Embryonic facial prominence (tissue), 1 donor: ENCODE data around the gene PPP1R16B.
"Not testable (repeated sequence)": the region's sequence is repeated elsewhere in the genome, so short reads cannot be mapped to it uniquely, and the experiment has no call there.

Experiments
- DNase-seq: peaks from one replicate; pipeline ENCODE4 v3.0.0-alpha.2; 2016; ENCODE audit errors: extremely low spot score

PPP1R16B gene

DNA sequence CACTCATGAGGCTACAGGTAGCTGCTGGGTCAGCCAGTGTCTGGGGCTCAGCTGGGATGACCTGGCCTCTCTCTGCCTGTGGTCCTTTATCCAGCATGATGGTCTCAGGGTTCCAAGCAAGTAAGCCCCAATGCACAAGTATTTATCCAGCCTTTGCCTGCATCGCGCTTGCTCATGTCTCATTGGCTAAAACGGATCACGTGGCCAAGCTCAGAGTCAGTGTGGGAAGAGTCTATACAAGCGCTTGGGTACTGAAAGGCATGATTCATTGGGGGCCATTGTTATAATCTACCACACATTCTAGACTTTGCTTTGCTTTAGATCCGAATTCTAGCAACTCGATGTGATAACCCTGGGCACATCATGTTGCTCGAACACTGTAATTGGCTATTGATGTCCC lies 48.3 kb downstream of the PPP1R16B start:
- DNase-seq: no peak

DNA sequence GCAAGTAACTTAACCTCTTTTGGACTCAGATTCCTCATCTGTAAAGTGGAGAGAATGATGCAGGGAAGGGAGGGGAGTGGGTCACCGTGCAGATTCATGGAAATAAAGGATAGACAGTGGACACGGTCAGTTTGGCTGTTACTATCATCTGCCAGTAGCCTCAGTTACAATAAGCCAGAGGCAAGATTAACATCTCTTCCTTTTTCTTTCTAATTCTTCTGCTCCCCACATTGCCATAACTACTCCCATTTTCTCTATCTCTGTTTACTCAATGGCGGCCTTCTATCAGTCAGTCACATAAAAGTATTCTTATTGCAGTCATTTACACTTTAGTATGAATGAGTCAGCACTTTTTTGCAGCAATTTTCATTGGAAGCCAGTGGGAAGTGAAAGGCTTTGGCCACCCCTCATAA lies 49.2 kb downstream of the PPP1R16B start:
- no peak for DNase-seq

DNA sequence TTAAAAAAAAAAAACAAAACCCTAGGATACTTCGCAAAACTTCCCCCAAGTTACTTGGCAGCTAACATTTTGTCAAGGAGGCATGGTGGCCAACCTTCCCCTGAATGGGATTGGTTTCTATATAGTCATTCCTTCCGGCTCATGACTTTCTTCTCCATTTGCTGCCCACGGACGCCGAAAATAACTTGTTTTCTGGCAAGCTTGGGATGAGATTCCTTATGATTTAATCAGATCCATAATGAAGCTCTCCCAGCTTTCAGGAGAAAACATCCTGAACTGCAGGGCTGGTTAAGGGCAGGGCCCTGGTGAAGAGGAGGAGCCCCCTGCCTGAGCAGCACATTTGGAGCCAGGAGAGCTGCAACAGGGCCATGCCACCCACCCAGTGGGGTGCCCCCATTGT lies 49.9 kb downstream of the PPP1R16B start:
- DNase-seq: no peak

DNA sequence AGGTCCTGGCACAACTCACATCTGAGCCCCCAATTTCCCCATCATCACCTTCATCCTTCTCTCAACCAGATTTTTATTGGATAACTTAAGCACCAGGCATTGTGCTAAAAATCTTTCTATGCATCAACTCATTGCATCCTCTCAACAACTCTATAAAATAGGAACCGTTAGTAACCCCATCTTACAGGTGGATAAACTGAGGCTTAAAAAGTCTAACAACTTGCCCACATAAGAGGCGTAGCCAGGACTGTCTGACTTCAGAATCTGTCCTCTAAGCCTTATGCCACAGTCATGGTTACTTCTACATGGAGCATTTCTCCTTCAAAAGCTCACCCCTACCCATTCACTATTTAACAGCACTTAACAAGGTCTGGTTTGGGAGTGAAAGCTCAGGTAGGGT lies 51.1 kb downstream of the PPP1R16B start:
- DNase-seq: no peak

DNA sequence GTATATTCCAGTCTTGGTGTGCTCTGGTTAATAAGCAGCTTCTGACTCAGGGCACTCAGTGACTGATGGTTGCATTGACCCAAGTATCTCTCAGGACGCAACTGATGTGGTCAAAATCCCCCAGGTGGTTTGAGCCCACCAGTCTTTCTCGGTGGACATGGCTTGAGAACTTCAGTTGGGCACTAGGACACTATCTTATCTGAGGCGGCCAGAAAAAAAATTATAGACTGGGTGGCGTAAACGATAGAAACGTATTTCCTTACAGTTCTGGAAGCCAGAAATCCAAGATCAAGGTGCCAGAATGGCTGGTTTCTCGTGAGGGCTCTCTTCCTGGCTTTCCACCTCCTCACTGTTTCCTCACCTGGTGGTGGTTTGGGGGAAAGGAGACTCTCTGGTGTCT lies 52.2 kb downstream of the PPP1R16B start:
- DNase-seq: no peak

DNA sequence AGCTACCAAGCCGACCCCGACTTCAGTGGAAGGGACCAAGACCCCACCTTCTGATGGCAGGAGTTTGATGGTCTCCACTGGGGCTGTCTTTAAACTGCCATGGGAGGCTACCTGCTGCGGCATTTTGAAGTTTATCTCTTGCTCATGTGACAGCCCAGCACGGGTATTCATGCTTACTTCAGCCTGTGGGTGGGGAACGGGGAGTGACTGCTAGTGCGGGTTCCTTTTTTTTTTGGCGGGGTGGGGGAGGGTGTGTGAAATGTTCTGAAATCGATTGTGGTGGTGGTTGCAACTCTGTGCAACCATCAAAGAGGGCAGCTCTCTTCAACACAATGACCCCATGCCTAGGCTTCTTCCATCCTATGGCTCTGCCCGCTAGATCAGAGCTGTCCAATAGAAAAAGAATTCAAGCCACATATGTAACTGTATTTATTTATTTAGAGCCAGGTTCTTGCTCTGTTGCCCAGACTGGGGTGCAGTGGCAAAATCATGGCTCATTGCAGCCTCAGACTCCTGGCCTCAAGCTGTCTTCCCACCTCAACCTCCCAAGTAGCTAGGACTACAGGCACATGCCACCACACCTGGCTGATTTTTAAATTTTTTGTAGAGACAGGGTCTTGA lies 53.7 kb downstream of the PPP1R16B start:
- DNase-seq: no peak

DNA sequence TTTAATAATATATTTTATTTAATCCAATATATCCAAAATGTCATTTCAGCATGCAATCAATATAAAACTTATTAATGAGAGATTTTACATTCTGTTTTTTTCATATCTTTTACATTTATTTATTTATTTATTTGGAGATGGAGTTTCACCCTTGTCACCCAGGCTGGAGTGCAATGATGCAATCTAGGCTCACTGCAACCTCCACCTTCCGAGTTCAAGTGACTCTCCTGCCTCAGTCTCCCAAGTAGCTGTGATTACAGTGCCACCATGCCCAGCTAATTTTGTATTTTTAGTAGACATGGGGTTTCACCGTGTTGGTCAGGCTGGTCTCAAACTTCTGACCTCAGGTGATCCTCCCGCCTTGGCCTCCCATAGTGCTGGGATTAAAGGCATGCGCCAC lies 54.4 kb downstream of the PPP1R16B start:
- DNase-seq: not testable (repeated sequence)

DNA sequence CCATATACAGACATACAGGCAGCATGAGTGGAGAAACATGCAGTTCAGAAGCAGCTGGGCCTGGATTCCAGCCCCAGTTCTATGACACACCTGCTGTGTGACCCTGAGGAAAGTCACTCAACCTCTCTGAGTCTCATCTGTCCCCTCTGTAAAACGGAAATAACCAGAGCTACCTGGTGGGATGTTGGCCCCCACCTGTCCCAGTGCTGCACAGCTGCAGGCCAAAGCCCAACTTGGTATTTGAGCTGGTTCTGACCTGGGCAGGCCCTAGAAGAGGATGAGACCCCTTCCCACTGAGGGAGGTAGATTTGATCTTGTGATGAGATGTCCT lies 55.5 kb downstream of the PPP1R16B start:
- no peak for DNase-seq

DNA sequence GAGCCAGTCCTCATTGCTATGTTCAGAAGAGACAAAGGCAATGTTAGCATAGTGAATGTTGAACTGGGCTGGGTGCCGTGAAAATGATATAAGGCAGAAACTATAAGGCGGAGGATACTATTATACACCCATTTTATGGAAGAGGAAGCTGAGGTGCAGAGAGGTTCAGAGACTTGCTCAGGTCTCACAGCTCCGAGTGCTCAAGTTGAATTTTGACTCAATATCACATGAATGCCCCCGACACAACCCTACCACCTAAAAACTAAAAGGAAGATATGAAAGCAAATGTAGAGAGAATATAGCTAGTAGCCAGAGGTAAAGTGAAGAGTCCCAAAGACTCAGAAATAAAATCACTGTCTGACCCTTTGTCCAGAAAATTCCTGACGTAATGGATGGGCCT lies 56.7 kb downstream of the PPP1R16B start:
- DNase-seq: no peak

DNA sequence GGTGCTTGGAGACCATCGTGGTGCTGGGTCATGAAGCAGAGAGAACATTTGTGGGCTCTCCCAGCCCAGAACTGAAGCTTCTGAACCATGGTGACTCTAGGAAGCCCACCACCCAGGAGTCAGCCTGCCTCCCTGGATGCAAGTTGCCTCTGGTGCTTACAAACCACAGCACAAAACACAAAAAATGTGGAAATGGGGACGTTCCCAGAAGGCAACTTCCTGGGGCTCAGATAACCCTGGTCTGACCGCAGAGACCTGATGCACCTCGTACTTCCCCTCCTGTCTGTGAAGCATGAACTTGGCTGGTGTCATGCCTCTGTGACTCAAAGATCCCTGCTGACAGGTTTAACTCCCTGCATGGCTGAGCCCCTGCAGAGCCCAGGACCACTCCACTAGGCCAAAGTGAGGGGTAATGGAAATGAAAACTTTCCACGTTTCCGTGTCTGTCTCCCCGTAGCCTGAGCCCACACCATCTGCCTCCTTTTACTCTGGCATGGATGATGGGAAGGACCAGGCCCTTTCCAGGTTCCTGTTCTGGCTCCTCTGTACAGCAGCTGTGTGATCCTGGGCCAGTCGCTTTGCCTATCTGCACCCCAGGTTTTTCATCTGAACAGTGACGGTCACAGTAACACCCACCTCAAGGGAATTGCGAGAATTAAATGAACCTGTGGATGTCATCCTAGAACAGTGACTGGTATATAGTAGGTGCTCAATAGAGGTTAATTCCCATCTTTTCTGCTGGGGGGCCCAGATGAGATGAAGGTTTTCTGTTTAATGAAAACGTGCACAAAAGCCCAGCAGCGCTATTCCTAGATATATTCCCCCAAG lies 57.7 kb downstream of the PPP1R16B start:
- DNase-seq: no peak

DNA sequence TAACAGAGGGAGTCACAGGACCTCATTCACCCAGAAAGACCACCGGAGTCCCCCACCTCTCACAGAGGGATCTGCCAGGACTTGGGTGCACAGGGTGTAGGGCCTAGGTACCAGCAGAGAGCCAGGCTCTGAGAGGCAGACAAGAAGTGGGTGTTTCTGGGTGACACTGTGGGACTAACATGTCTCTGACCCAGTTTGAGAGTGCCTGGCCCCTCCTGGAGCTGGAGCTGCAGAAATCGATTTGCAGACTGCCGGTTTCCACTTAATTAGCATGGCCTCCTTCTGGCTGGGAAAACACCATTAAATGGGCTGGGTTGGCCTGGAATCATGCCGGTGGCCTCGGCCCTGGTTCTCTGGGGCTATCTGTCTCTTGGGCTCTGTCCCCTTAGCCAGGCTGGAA lies 59.2 kb downstream of the PPP1R16B start:
- DNase-seq: no peak

DNA sequence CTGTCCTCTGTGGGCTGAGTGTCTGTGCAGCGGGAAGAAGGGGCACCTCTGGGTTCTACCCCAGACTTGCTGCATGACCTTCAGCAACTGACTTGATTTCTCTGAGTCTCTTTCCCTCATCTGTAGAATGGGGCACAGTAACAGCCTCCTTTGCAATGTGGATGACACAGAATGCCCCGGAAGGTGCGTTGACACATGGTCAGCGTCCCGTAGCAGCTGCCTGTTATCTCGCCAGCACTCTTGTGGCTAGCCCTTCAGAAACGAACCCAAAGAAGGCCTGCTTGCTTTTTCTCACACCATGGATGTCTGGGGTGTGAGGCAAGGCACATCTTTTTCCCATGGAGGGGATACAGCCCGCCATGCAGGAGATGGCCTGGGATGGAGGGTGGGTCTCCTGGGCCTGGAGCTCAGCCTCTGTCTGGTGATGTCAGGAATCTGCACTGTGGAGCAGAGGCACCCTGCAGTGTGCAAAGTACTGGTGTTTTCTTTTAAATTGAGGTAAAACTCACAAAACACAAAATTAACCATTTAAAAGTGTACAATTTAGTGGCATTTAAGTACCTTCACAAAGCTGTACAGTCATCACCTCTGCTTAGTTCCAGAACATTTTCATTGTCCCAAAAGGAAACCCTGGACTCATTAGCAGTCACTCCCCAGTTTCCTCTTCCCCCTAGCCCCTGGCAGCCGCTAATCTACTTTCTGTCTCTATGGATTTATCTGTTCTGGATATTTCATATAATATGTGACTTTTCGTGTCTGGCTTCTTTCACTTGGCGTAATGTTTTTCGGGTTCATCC lies 61.0 kb downstream of the PPP1R16B start:
- DNase-seq: no peak

DNA sequence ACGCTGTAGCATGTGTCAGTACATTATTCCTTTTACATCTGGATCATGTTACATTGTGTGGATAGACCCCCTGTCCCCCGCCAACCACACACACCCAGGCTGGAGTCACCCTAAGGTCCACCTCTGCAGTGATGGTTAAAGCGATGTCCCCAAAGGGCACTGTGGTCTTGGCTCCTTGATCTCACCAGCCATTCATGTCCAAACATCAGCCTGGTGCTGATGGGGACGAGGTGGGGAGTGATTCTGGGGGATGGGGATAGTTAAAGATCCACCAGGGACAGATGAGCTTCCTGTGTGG lies 61.5 kb downstream of the PPP1R16B start:
- DNase-seq: no peak

DNA sequence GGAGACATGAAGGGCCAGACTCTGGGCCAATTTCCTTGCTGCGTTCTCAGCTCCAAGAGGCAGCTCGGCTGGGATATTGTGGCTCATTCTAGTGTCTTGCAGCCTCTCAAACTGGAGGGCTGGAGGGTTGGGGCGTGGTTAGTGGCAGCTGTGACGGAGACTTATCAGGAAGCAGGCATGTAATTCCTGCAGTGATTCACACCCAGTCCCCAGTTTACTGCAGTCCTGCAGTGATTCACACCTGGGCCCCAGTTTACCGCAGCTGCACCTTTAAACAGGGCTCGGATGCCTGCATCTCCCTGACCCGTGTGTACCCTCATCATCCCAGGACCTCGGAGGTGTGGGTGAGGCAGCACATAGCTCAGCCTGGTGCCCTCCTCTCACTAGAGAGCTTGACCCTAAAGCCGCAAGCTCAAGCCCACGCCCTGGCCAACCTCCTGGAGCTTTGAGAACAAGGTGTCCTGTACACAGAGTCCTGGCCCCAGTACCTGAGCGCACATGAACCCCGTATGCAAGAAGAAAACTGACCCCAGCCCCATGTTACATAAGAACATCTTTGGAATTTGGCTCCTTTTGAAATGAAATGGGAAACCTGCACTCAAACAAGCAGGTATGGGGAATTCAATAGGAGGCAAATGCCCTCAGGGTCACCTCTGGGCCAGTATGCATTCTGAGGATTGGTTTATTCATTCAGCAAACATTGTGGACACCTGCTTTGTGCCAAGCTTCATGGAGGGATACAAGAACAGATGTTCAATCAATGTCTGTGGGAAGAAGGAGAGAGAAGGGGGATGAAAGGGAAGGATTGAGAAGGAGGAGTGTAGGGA lies 65.4 kb downstream of the PPP1R16B start:
- no peak for DNase-seq

DNA sequence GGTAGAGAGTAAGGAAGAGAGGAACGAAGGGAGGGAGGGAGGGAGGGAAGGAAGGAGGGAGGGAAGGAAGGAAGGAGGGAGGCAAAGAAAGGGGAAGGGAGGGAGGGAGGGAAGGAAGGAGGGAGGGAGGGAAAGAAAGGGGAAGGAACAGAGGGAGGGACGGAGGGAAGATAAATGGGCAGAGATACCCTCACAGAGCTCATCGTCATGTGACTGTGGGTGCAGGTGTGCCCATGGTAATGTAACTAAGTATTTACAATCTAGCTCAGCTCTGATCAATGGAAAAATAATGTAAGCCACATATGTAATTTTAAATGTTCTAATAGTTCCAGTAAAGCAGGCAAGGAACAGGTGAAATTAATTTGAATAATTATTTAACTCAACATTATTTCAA lies 66.1 kb downstream of the PPP1R16B start:
- no peak for DNase-seq

DNA sequence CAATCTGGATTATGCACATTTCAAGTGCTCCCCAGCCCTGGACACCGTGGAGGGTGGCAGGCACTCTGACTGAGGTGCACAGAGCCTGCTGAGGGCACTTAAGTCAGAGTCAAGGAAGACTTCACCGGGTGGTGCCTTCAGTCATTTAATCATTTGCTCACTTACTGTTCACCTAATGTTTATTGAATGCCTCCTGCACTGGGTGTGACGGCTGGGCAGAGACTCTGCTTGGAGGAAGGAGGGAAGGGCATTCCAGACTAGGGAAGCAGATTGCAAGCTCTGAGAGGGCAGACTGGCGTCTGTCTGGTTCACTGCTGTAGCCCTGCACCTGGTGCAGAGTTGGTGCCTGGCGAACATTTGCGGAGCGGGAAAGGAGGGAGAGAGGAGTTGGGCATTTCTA lies 66.5 kb downstream of the PPP1R16B start:
- DNase-seq: no peak

DNA sequence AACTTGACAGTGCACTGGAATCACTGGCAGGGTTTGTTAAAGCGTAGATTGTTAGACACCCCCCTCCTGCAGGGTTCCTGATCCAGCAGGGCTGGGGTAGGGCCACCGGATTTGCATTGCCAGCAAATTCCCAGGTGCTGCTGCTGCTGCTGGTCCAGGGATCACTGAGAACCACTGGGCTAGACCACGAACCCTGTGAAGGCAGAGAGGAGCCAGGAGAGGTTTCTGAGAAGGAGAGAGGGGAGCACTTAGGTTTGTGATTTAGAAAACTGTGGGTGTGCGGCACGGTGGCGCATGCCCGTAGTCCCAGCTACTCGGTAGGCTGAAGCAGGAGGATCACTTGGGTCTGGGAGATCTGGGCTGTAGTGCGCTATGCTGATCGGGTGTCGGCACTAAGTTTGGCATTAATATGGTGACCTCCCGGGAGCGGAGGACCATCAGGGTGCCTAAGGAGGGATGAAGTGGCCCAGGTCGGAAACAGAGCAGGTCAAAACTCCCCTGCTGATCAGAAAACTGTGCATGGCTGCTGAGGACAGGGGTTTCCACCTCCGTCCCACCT lies 67.1 kb downstream of the PPP1R16B start:
- DNase-seq: no peak

DNA sequence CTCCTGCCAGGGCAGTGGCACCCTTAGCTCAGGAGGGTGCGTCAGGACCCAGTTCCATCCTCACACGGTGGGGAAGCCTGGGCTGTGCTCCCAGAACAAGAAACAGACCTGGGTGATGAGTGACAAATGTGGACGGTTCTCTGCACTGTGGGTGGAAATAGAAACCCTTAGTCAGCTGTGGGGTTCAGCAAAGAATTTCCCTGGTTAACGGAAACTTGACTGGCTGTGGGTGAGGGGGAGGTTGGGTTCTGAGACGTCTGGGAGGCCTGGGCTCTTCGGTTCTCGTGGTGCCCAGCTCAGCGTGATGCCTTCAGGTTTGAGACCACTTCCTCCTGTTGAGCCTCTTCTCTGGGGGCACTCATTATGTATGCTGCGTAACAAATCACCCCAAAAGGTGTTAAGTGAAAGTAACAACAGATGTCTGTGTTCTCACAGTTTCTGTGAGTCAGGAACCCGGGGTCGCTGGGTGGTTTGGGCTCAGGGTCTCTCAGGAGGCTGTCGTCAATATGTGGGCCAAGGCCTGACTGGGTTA lies 67.6 kb downstream of the PPP1R16B start:
- no peak for DNase-seq

DNA sequence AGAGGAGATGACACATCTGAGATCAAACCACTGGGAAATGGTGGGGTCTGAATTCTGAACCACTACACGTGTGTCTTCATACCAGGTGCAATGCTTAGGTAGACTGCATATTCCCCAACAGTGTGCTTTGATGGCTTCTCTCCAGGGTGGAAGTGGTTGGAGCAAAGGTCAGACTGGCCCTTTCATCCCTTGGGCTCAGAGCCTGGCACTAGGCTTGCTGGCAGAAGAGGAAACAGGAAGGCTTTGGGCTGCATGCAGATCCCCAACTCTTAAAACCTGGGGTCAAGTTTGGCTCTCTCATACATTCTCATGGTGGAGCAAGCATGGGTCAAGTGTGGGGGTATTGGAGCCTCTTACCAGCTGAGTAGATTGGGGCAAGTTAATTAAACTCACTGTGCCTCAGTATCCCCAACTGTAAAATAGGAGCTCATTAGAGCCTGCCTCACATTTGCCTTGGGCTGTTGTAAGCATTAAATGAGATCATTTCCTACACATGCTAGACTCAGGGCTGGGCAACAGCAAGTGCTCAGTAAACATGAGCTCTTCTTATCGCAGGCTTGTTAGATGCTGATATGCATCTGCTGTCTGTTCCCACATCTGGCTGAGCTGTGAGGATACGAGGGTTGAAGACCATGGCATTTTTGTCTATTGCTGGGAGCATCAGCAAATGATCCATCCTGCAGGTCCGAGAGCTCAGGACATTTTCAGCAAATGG lies 69.1 kb downstream of the PPP1R16B start:
- no peak for DNase-seq

DNA sequence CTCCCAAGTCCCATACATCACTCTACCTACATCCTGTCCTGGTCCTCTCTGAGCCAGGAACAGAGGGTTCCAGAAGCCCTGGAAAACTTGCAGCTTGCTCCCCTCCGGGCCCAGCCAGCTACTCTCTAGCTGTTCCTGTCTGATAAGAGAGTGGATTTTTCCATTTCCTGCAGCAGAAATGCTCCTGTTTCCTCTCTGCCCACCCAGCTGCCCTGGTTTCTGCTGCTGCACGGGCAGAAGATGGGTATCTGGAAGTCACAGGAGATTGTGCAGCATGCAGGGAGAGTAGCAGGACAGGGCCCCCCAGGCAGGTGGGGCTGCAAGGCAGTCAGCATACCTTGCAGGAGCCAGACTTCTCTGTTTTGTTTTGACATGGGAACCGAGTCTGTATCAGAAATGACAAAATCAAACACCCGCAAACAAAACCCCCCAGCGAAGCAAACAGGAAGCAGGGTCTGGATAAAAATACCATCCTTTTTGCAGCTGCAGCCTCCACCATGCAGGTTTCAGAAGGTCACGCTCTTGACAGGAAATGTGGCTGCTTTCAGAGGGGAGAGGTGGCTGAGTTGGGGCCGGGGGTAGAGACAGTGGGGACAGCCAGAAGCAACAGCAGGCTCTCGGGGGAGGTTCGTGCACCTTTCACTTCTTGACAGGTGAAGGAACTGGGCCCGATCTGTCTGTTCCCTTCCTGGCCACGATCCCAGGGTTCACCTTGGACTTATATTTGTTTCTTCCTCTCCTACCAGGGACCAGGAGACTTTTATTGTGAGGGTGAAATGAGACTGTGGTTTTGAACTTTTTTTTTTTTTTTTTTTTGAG lies 69.9 kb downstream of the PPP1R16B start:
- no peak for DNase-seq
